ENCODE measurements around the gene SAMD8. TPM values are rescaled to one million over a fixed set of nuclear protein-coding genes. Genes with fewer than 3 reads are reported as not detected.

SAMD8 gene
- total and polyA plus RNA-seq, 11 donors, result 7.5 to 43.0 (median 23.4) TPM

DNA sequence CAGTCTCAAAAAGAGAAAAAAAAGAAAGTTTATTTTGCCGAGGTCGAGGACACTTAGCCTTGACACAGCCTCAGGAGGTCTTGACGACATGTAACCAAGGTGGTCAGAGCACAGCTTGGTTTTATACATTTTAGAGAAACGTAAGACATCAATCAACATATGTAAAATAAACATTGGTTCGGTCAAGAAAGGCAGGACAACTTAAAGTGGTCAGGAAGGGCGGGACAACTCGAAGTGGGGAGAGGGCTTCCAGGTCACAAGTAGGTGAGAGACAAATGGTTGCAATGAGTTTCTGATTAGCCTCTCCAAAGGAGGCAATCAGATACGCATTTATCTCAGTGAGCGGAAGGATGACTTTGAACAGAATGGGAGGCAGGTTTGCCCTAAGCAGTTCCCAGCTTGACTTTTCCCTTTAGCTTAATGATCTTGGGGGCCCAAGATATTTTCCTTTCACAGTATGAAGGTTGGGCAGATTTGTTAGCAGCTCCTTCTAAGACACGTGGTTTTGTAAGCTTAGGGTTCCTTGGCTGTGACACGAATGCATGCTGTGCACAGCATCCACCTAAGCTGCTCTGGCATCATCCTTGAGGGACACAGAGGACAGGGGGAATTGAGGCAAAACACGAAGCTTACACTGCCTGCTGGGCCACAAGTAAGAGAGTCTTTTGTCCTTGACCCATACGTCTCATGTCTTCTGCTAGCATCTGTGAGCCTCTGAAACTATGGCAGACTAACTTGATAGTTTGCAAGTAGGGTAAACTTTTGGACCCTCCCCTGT is 95.8 kb downstream of the SAMD8 start:
- Histone ChIP-seq H3K4me3 (no peak overlapping the region), H3K36me3 (peaks cover 0 to 7% (median 3%) of the 10 kb centered on the region in 9 donors), H3K4me1 (peaks cover under 1 to 34% (median 24%) of the 10 kb centered on the region in 12 donors), H3K9me3 (no peaks in the 10 kb centered on the region), H3K27ac (peak overlapping the region in 1 of 12 donors; percentile 99), H3K27me3 (no peaks in the 10 kb centered on the region)
- 68 to 79% (median 70%) methylated on average over 12 to 13 of the region's 13 CpGs for WGBS, 4 donors
- no peak for DNase-seq
- no peak for ATAC-seq
- TF ChIP-seq, protein P1, sequence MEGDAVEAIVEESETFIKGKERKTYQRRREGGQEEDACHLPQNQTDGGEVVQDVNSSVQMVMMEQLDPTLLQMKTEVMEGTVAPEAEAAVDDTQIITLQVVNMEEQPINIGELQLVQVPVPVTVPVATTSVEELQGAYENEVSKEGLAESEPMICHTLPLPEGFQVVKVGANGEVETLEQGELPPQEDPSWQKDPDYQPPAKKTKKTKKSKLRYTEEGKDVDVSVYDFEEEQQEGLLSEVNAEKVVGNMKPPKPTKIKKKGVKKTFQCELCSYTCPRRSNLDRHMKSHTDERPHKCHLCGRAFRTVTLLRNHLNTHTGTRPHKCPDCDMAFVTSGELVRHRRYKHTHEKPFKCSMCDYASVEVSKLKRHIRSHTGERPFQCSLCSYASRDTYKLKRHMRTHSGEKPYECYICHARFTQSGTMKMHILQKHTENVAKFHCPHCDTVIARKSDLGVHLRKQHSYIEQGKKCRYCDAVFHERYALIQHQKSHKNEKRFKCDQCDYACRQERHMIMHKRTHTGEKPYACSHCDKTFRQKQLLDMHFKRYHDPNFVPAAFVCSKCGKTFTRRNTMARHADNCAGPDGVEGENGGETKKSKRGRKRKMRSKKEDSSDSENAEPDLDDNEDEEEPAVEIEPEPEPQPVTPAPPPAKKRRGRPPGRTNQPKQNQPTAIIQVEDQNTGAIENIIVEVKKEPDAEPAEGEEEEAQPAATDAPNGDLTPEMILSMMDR (IDR thresholded peaks at IDR 0.05), result no peak
- TF ChIP-seq POLR2A (IDR thresholded peaks at IDR 0.05), result no peak
- intact Hi-C loops (cut with DNase I), result loop anchor here in 3 of 10 donors (5.0 kb wide), 2 partner anchors 90 to 95 kb away; partner anchors contain the start of gene SAMD8 (in 2 of the 3)

DNA sequence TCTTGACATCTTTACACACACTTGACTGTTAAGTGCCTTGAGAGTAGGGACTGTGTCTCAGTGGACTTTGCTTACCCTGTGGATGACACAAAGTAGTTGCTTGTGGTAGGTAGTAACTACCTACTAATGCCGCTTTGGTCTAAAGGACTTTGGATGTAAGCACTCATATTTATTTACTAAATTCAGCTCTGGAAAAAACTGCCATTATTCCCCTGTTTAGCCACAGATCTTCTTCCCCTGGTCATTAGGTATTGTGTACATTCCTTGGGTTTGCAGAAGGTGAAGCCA is 96.3 kb downstream of the SAMD8 start:
- TF ChIP-seq, protein P1 (IDR thresholded peaks at IDR 0.05), result no peak
- no peak for TF ChIP-seq POLR2A (IDR thresholded peaks at IDR 0.05)
- Histone ChIP-seq H3K27me3 (no peaks in the 10 kb centered on the region), H3K27ac (peak overlapping the region in 2 of 12 donors; percentile 7 to 99), H3K4me3 (no peak overlapping the region), H3K36me3 (peaks cover 0 to 11% (median 8%) of the 10 kb centered on the region in 9 donors), H3K4me1 (peaks cover 2 to 34% (median 25%) of the 10 kb centered on the region in 12 donors), H3K9me3 (no peaks in the 10 kb centered on the region)
- DNase-seq (no peak), ATAC-seq (no peak)
- WGBS, 4 donors, result 86 to 100% (median 95%) methylated on average over 1 of the region's 1 CpG
- intact Hi-C loops (cut with DNase I), result loop anchor here in 3 of 10 donors (5.0 kb wide), 2 partner anchors 90 to 96 kb away; partner anchors contain the start of gene SAMD8 (in 2 of the 3)

DNA sequence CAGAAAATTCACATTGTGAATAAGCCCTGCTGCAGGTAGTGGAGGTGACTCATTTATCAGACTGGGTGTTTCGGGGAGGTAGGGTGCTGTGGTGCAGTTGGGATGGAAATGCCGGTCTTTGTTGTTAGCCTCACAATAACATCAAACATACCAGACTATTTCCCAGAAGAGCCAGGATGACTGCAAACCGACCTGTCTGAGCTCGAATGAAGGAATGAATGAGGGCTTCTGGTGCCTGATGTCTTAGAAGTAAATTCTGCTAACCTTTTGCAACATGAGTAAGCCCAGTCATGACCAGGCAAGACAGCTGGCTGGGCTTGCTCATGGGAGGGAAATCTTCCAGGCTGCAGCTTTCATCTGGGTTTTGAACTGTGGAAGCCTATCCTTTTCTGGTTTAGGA is 96.7 kb downstream of the SAMD8 start:
- Histone ChIP-seq H3K9me3 (no peaks in the 10 kb centered on the region), H3K4me1 (peaks cover 2 to 34% (median 25%) of the 10 kb centered on the region in 12 donors), H3K27ac (peak overlapping the region in 3 of 12 donors; percentile 4 to 99 (median 7)), H3K36me3 (peaks cover 0 to 14% (median 12%) of the 10 kb centered on the region in 9 donors), H3K4me3 (no peak overlapping the region), H3K27me3 (no peaks in the 10 kb centered on the region)
- ATAC-seq (no peak), DNase-seq (peak in 1 of 5 donors; percentile 32)
- 72 to 84% (median 83%) methylated on average over 4 of the region's 4 CpGs for WGBS, 4 donors
- intact Hi-C loops (cut with DNase I), result loop anchor here in 3 of 10 donors (5.0 kb wide), 2 partner anchors 91 to 96 kb away; partner anchors contain the start of gene SAMD8 (in 2 of the 3)
- TF ChIP-seq, protein P1 (IDR thresholded peaks at IDR 0.05), result no peak
- TF ChIP-seq POLR2A (IDR thresholded peaks at IDR 0.05), result no peak

All from heart left ventricle (tissue), 16 donors.